PC-3 (cell line): Measurements from ENCODE around the gene DNAJC11.

ENCODE experiments used
- CTCF ChIP-seq: fragments of 300-600 bp; sonication (generic); conservative IDR thresholded peaks from 2 replicates; pipeline ENCODE4 v1.5.1; 2017; ENCODE audit warnings: antibody characterized with exemption, low read depth, mild to moderate bottlenecking, low read length
- EZH2 ChIP-seq: fragments of 300-600 bp; sonication (generic); IDR thresholded peaks from one replicate; pipeline ENCODE4 v1.6.1; 2017; ENCODE audit warnings: antibody characterized with exemption, mild to moderate bottlenecking, low read length; ENCODE audit not compliant: unreplicated experiment
- EZH2phosphoT487 ChIP-seq: fragments of 300-600 bp; sonication (generic); IDR thresholded peaks from 2 replicates; pipeline ENCODE4 v1.6.1; 2018; ENCODE audit warnings: mild to moderate bottlenecking, antibody characterized with exemption, low read length, borderline replicate concordance

DNA sequence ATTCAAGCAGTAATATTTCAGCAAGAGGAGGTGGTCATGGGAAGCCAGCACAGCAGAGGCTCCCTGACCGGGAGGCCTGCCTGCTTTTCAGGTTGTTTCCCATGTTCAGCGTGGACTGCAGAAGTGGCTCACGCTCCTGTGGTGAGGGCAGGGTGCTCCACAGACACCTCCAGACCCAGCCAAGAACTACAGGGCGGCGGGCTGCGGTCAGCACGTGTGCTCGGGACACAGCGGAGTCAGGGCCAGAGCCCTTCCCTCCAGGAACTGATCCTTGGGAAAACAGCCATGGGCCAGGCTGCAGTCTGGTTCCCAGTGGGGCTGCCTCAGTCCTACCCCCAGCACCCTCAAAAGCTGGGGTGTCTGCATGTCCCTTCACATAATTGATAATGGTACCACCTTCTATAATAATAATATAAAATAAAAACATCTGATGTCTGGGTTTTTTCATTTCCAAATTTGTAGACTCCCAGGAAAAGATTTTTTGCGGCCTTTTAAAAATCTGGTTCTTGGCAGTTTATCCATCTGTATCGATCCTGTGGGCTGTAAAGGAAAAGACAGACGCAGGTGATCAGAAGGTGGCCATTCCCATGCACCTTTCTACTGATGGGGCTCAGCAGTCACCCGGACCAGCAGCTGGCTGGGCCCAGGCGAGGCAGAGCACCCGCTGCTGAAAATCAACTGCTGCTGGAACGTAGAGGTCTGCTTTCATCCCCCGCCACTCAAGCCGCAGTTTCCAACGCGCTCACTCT lies 66.3 kb downstream of the DNAJC11 start:
- no peak for TF ChIP-seq CTCF
- no peak for TF ChIP-seq EZH2
- TF ChIP-seq EZH2phosphoT487: no peak
